IMR-90 (cell line): ENCODE measurements around the gene NFKBIZ.

Experiments
- CTCF ChIP-seq: conservative IDR thresholded peaks from 2 replicates; pipeline ENCODE4 v1.5.1; 2012; ENCODE audit warnings: mild to moderate bottlenecking, low read depth, low read length, improper control_type of control experiment
- MAZ ChIP-seq: IDR thresholded peaks from 2 replicates; pipeline ENCODE4 v1.6.1; 2012; ENCODE audit warnings: low read depth, mild to moderate bottlenecking, low read length, improper control_type of control experiment, moderate library complexity, borderline replicate concordance
- MXI1 ChIP-seq: IDR thresholded peaks from 2 replicates; pipeline ENCODE4 v1.6.1; 2012; ENCODE audit warnings: low read depth, mild to moderate bottlenecking, low read length, moderate library complexity, borderline replicate concordance
- POLR2A ChIP-seq: IDR thresholded peaks from 2 replicates; pipeline ENCODE4 v1.6.1; 2012; ENCODE audit warnings: mild to moderate bottlenecking, low read depth, low read length
- RAD21 ChIP-seq: IDR thresholded peaks from 2 replicates; pipeline ENCODE4 v1.6.1; 2012; ENCODE audit warnings: low read length, improper control_type of control experiment
- RCOR1 ChIP-seq: IDR thresholded peaks from 2 replicates; pipeline ENCODE4 v1.6.1; 2012; ENCODE audit warnings: mild to moderate bottlenecking, low read length, improper control_type of control experiment; ENCODE audit not compliant: insufficient replicate concordance
- USF2 ChIP-seq: fragments of 150-350 bp; IDR thresholded peaks from 2 replicates; pipeline ENCODE4 v1.6.1; 2017; ENCODE audit warnings: mild to moderate bottlenecking, antibody characterized with exemption, low read length, low read depth

GRCh38 chr3:101879102-101879501 lies 29.8 kb downstream of the NFKBIZ start:
- TF ChIP-seq RCOR1 (no peak), POLR2A (no peak), CTCF (no peak), MAZ (no peak), RAD21 (no peak), USF2 (no peak), MXI1 (no peak)
